Psoas muscle (tissue), 8 donors: ENCODE results near the gene AFF3. TPM values are rescaled to one million over a fixed set of nuclear protein-coding genes. Genes with fewer than 3 reads are reported as not detected.

Experiments
- ATAC-seq, 4 donors: fragments of 200-7000 bp; cut with Tn5 transposase; one replicate each; pipeline ENCODE4 v1.9.1; 2020; ENCODE audit warnings: moderate library complexity in 3 of 4, mild to moderate bottlenecking in 2 of 4
- DNase-seq, 2 donors: peaks; one replicate each; pipeline ENCODE4 v3.0.0-alpha.2; 2020
- H3K27ac ChIP-seq: fragments of 200-600 bp; one replicate; pipeline ENCODE4 v1.8.0; 2022
- H3K27me3 ChIP-seq, 3 donors: fragments of 200-600 bp in 1 of 3; one replicate each; pipeline versions ENCODE4 v1.6.1 to v1.8.0; 2013 to 2022; ENCODE audit warnings: low read length in 2 of 3, mild to moderate bottlenecking in 2 of 3, moderate library complexity in 1 of 3; ENCODE audit not compliant: insufficient read depth in 3 of 3
- H3K36me3 ChIP-seq, 2 donors: fragments of 200-600 bp in 1 of 2; one replicate each; pipeline versions ENCODE4 v1.6.1 to v1.8.0; 2013 to 2022; ENCODE audit warnings: low read depth in 1 of 2, mild to moderate bottlenecking in 1 of 2, moderate library complexity in 1 of 2; ENCODE audit not compliant: insufficient read depth in 1 of 2
- H3K4me1 ChIP-seq: fragments of 200-600 bp; one replicate; pipeline ENCODE4 v1.8.0; 2022
- H3K4me3 ChIP-seq: fragments of 200-600 bp; one replicate; pipeline ENCODE4 v1.8.0; 2022; ENCODE audit warnings: mild to moderate bottlenecking
- H3K9me3 ChIP-seq: fragments of 200-600 bp; one replicate; pipeline ENCODE4 v1.8.0; 2022
- CTCF ChIP-seq: fragments of 200-600 bp; IDR thresholded peaks from one replicate; pipeline ENCODE4 v1.8.0; 2022; ENCODE audit warnings: antibody characterized with exemption
- WGBS, 3 donors: extraction: QIAGEN DNeasy Blood & Tissue Kit; methylation state at CpG; one replicate each; pipeline versions ENCODE4 v1.1.6 to v1.1.7; 2013; 5-methylcytosine and 5-hydroxymethylcytosine counted together
- intact Hi-C, 2 donors: fragments of 100-400 bp; cut with DNase I; formaldehyde crosslinking; loops; one replicate each; pipeline versions ENCODE4 v1.11.0 to v1.14.2; 2022
- polyA plus RNA-seq, 3 donors: library from polyadenylated mRNA; stranded (reverse); fragments of 200-250 nt; gene quantifications; one replicate each; pipeline ENCODE4 v1.2.3, GENCODE V29; 2013
- total RNA-seq, 4 donors: library from RNA; stranded (reverse); fragmentation: NEBNext Ultra II Directional in 2 of 4; extraction: Animal tissue kit (Norgen Biotek cat#: 25700) in 2 of 4; gene quantifications; one replicate each; pipeline versions ENCODE4 v1.2.1 to v1.2.4, GENCODE V29; 2021 to 2023
- donor health status: healthy with polysubstance abuse.
- donor health status: DM: no; HTN: no; CAD: no; lungs with moderate emphysema.
- donor health status: Bipolar disorder and iron deficiency.
- donor health status: healthy.
- donor health status: DM: yes; HTN: yes; CAD: no.
- donor health status: DM: no; HTN: no; CAD: no.
- donor health status: DM: no; HTN: no; CAD: no.
- donor health status: DM: yes; HTN: yes; CAD: no.

The AFF3 gene
- total and polyA plus RNA-seq, 7 donors: 0.08 to 2.9 (median 0.44) TPM

GRCh38 chr2:99819766-99820165, 322.6 kb downstream of the AFF3 start:
- H3K4me3 ChIP-seq: no peak overlapping the region
- intact Hi-C loops: loop anchor here (5.0 kb wide), 2 partner anchors 262 to 423 kb away; no protein-coding TSS in a partner anchor
- no peaks in the 10 kb centered on the region for H3K4me1 ChIP-seq
- H3K36me3 ChIP-seq: no peaks in the 10 kb centered on the region
- ATAC-seq: no peak
- no peaks in the 10 kb centered on the region for H3K9me3 ChIP-seq
- H3K27me3 ChIP-seq: peaks cover 0 to 1% (median 0%) of the 10 kb centered on the region in 3 donors
- TF ChIP-seq CTCF: no peak
- WGBS, 3 donors: 91 to 97% (median 94%) methylated on average over 7 of the region's 7 CpGs
- no peak overlapping the region for H3K27ac ChIP-seq
- DNase-seq: no peak

GRCh38 chr2:99818842-99819241, 323.5 kb downstream of the AFF3 start:
- peak; percentile 31 for TF ChIP-seq CTCF
- no peaks in the 10 kb centered on the region for H3K9me3 ChIP-seq
- H3K36me3 ChIP-seq: no peaks in the 10 kb centered on the region
- intact Hi-C loops: no loop called here
- DNase-seq (no peak), ATAC-seq (no peak)
- no peak overlapping the region for H3K27ac ChIP-seq
- no peaks in the 10 kb centered on the region for H3K4me1 ChIP-seq
- peaks cover 0 to 1% (median 0%) of the 10 kb centered on the region in 3 donors for H3K27me3 ChIP-seq
- WGBS, 3 donors: 73 to 80% (median 78%) methylated on average over 2 of the region's 2 CpGs
- H3K4me3 ChIP-seq: no peak overlapping the region

DNA sequence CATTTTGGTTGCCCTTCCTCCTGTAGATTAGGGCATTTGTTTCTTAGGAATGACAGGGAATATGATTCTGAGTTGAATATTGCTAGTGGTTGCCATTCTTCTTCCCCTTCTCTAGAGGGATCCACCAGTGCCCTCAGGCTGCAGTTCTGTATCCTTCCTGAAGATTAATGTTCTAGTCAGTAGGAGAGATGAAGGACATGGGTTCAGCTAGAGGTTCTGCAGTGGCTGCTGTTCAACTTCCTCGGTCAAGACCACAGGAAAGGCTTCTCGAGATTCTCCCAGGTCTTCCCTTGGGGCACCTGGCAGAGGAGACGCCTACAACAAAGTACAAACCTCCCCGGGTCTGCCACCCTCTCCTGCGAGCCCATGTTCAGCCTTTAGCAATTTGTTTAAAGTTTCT, 325.5 kb downstream of the AFF3 start:
- ATAC-seq (no peak), DNase-seq (no peak)
- no peaks in the 10 kb centered on the region for H3K36me3 ChIP-seq
- TF ChIP-seq CTCF: no peak
- no peak overlapping the region for H3K4me3 ChIP-seq
- H3K4me1 ChIP-seq: no peaks in the 10 kb centered on the region
- intact Hi-C loops: no loop called here
- 83 to 91% (median 86%) methylated on average over 5 of the region's 5 CpGs for WGBS, 3 donors
- no peaks in the 10 kb centered on the region for H3K9me3 ChIP-seq
- no peak overlapping the region for H3K27ac ChIP-seq
- H3K27me3 ChIP-seq: no peaks in the 10 kb centered on the region

GRCh38 chr2:99812426-99812825, 330.0 kb downstream of the AFF3 start:
- Histone ChIP-seq H3K4me3 (no peak overlapping the region), H3K36me3 (no peaks in the 10 kb centered on the region), H3K27ac (no peak overlapping the region), H3K27me3 (no peaks in the 10 kb centered on the region), H3K4me1 (no peaks in the 10 kb centered on the region), H3K9me3 (no peaks in the 10 kb centered on the region)
- WGBS, 3 donors: 78 to 82% (median 81%) methylated on average over 10 of the region's 10 CpGs
- DNase-seq (no peak), ATAC-seq (no peak)
- intact Hi-C loops: no loop called here
- TF ChIP-seq CTCF: no peak

DNA sequence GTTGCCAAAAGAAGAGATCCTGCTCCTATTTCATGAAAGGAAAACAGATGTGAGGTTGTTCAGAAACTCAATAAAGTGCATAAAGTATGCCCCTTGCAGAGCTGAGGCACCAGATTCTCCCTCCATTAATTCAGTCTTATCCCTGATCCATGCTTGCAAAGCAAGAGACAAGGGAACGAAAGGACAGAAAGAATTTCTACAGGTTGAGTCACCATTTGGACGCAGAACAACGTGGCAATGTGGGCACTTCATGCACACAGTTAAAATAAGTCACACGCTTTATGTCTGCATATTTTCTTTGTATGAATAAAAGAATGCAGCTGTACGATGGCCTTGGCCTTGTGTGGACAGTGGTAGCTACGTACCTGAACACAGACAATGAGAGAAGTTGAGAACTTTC, 330.8 kb downstream of the AFF3 start:
- WGBS, 3 donors: 60 to 67% (median 61%) methylated on average over 6 of the region's 6 CpGs
- H3K4me1 ChIP-seq: no peaks in the 10 kb centered on the region
- no peaks in the 10 kb centered on the region for H3K27me3 ChIP-seq
- no peak for TF ChIP-seq CTCF
- no peak for DNase-seq
- intact Hi-C loops: no loop called here
- no peak for ATAC-seq
- H3K4me3 ChIP-seq: no peak overlapping the region
- no peaks in the 10 kb centered on the region for H3K9me3 ChIP-seq
- no peaks in the 10 kb centered on the region for H3K36me3 ChIP-seq
- no peak overlapping the region for H3K27ac ChIP-seq
